Body of pancreas (tissue), 4 donors: ENCODE data around the gene TOMM5.

Experiments used
- POLR2A ChIP-seq, 3 donors: fragments of 450-650 bp; IDR thresholded peaks; one replicate each; pipeline ENCODE4 v1.6.1; 2016; ENCODE audit warnings: antibody characterized with exemption in 3 of 3, mild to moderate bottlenecking in 2 of 3
- TF ChIP-seq, protein P1 (sequence below), 7 experiments: fragments of 450-650 bp in 4 of 7; fragments of 200-600 bp in 3 of 7; sonication (generic) in 3 of 7; IDR thresholded peaks; one replicate each; pipeline ENCODE4 v1.5.1; 2016 to 2019; ENCODE audit warnings: antibody characterized with exemption in 7 of 7

DNA sequence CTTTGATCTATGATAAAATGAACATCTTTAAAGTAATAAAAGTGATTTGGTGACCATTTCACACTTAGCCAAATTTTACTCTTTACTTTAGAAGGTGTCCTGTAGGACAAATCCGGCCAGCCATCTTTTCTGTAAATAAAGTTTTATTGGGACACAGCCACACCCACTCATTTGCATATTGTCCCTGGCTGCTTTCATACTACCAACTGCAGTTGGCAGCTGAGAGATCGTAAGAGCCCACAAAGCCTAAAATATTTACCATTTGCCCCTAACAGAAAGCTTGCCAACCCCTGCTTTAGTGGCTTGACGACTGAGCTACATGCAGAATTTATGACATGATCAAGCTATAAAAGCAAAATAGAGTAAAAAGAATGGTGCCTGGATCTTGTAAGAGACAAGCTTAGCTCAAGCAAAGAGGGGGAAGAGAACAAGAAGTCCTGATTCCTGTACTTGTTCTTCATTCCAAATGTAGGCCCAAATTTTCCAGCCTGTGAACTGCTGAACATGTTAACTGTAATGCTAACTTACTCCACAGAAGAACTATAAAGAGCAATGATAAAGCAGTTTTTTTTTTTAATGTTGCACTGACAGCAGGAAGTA is 8.8 kb downstream of the TOMM5 start:
- TF ChIP-seq, protein P1, sequence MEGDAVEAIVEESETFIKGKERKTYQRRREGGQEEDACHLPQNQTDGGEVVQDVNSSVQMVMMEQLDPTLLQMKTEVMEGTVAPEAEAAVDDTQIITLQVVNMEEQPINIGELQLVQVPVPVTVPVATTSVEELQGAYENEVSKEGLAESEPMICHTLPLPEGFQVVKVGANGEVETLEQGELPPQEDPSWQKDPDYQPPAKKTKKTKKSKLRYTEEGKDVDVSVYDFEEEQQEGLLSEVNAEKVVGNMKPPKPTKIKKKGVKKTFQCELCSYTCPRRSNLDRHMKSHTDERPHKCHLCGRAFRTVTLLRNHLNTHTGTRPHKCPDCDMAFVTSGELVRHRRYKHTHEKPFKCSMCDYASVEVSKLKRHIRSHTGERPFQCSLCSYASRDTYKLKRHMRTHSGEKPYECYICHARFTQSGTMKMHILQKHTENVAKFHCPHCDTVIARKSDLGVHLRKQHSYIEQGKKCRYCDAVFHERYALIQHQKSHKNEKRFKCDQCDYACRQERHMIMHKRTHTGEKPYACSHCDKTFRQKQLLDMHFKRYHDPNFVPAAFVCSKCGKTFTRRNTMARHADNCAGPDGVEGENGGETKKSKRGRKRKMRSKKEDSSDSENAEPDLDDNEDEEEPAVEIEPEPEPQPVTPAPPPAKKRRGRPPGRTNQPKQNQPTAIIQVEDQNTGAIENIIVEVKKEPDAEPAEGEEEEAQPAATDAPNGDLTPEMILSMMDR (IDR thresholded peaks at IDR 0.05): no peak
- no peak for TF ChIP-seq POLR2A (IDR thresholded peaks at IDR 0.05)
